ENCODE data around the gene PDGFA.

Gene PDGFA

GRCh38 chr7:543501-544337, 24.1 kb upstream of the PDGFA start:
- ChIA-PET POLR2A (no interaction called here), CTCF (interaction anchor here (0.9 to 1.6 kb wide), 2 partner anchors 9 to 280 kb away, joined by 3 read pairs; no protein-coding TSS in a partner anchor)
- no peak for TF ChIP-seq CTCF (IDR thresholded peaks at IDR 0.05; ENCODE audit: control extremely low read depth, extremely low read depth, low read depth, missing control alignments)
- DNase-seq (ENCODE audit: extremely low spot score), result no peak

GRCh38 chr7:542713-543500, 23.3 kb upstream of the PDGFA start:
- ChIA-PET CTCF (interaction anchor here (0.9 to 1.6 kb wide), 2 partner anchors 8 to 279 kb away, joined by 3 read pairs; no protein-coding TSS in a partner anchor), POLR2A (no interaction called here)
- no peak for DNase-seq (ENCODE audit: extremely low spot score)
- TF ChIP-seq CTCF (IDR thresholded peaks at IDR 0.05; ENCODE audit: control extremely low read depth, extremely low read depth, low read depth, missing control alignments), result no peak

DNA sequence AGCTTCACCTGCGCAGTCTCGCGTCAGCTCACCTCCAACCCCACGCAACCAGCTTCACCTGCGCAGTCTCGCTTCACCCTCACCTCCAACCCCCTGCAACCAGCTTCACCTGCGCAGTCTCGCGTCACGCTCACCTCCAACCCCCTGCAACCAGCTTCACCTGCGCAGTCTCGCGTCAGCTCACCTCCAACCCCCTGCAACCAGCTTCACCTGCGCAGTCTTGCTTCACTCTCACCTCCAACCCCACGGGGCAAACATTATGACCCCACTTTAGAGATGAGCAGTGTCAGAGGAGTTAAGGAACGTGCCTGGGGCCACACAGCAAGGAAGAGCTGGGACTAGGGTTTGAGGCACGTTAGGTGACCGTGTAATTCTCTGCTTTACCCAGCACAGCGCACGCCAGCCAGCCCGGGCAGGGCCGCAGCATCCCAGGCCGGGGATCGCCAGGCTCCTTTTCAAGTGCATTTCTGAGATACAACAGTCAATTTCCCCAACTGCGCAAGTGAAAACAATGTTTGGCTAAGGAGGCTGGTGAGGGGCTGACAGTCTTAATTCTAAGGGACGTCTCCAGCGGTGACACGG, 22.6 kb upstream of the PDGFA start:
- CTCF ChIA-PET, result interaction anchor here (0.9 to 1.6 kb wide), 2 partner anchors 7 to 279 kb away, joined by 3 read pairs; no protein-coding TSS in a partner anchor
- no peak for TF ChIP-seq CTCF (IDR thresholded peaks at IDR 0.05; ENCODE audit: control extremely low read depth, extremely low read depth, low read depth, missing control alignments)

GRCh38 chr7:541661-542060, 22.0 kb upstream of the PDGFA start:
- POLR2A ChIA-PET, result no interaction called here
- TF ChIP-seq CTCF (IDR thresholded peaks at IDR 0.05; ENCODE audit: control extremely low read depth, extremely low read depth, low read depth, missing control alignments), result no peak
- DNase-seq (ENCODE audit: extremely low spot score), result no peak
- CTCF ChIA-PET, result no interaction called here

More for the DNA sequence above, 22.6 kb upstream of the PDGFA start:
- POLR2A ChIA-PET, result no interaction called here
- no peak for DNase-seq (ENCODE audit: extremely low spot score)

- DNase-seq (ENCODE audit: extremely low spot score), result no peak
- CTCF ChIA-PET, result no interaction called here
- POLR2A ChIA-PET, result no interaction called here
- no peak for TF ChIP-seq CTCF (IDR thresholded peaks at IDR 0.05; ENCODE audit: control extremely low read depth, extremely low read depth, low read depth, missing control alignments)
Observed at GRCh38 chr7:540997-541396, 21.4 kb upstream of the PDGFA start.

GRCh38 chr7:540579-540978, 20.9 kb upstream of the PDGFA start:
- no peak for TF ChIP-seq CTCF (IDR thresholded peaks at IDR 0.05; ENCODE audit: control extremely low read depth, extremely low read depth, low read depth, missing control alignments)
- ChIA-PET CTCF (no interaction called here), POLR2A (no interaction called here)
- DNase-seq (ENCODE audit: extremely low spot score), result no peak

All from GM10248 (cell line).